Mucosa of descending colon (tissue), 3 donors: ENCODE data around the gene RTN3. TPM values are rescaled to one million over a fixed set of nuclear protein-coding genes. Genes with fewer than 3 reads are reported as not detected.

Experiments used
- ATAC-seq: fragments of 200-7000 bp; cut with Tn5 transposase; one replicate; pipeline ENCODE4 v1.9.1; 2020; ENCODE audit warnings: mild to moderate bottlenecking, moderate library complexity
- DNase-seq, 3 donors: peaks; one replicate each; pipeline ENCODE4 v3.0.0-alpha.2; 2020
- H3K36me3 ChIP-seq: fragments of 200-600 bp; one replicate; pipeline ENCODE4 v1.8.0; 2021; ENCODE audit warnings: low read depth, mild to moderate bottlenecking
- H3K4me1 ChIP-seq: fragments of 200-600 bp; one replicate; pipeline ENCODE4 v1.8.0; 2021; ENCODE audit warnings: low read depth, mild to moderate bottlenecking
- H3K4me3 ChIP-seq: fragments of 200-600 bp; one replicate; pipeline ENCODE4 v1.8.0; 2021; ENCODE audit warnings: mild to moderate bottlenecking
- H3K9me3 ChIP-seq: fragments of 200-600 bp; one replicate; pipeline ENCODE4 v1.8.0; 2021; ENCODE audit warnings: mild to moderate bottlenecking
- CTCF ChIP-seq: fragments of 200-600 bp; IDR thresholded peaks from one replicate; pipeline ENCODE4 v1.8.0; 2022; ENCODE audit warnings: antibody characterized with exemption, mild to moderate bottlenecking
- intact Hi-C, 2 donors: fragments of 100-400 bp; cut with DNase I in 1 of 2; cut with micrococcal nuclease in 1 of 2; formaldehyde crosslinking; loops; one replicate each; pipeline versions ENCODE4 v1.11.0 to v1.11.1; 2022; cut with DNase I, micrococcal nuclease
- total RNA-seq, 3 donors: library from RNA; stranded (reverse); fragmentation: NEBNext Ultra II Directional in 2 of 3; extraction: Animal tissue kit (Norgen Biotek cat#: 25700) in 2 of 3; gene quantifications; one replicate each; pipeline versions ENCODE4 v1.2.1 to v1.2.4, GENCODE V29; 2021 to 2023
- donor health status: DM: no; HTN: no; CAD: no; lungs with moderate emphysema.
- donor health status: DM: no; HTN: no; CAD: no.
- donor health status: DM: no; HTN: yes; CAD: no.

Gene RTN3
- total RNA-seq, 3 donors from 2014 or later: 111 to 129 (median 115) TPM

- TF ChIP-seq CTCF: no peak
- no peaks in the 10 kb centered on the region for H3K4me1 ChIP-seq
- no peak for ATAC-seq
- no peaks in the 10 kb centered on the region for H3K36me3 ChIP-seq
- no peak for DNase-seq
- no peak overlapping the region for H3K4me3 ChIP-seq
- intact Hi-C loops: no loop called here
- peaks cover 16% of the 10 kb centered on the region for H3K9me3 ChIP-seq
These were observed 113.8 kb downstream of the RTN3 start for GRCh38 chr11:63795066-63795465.

- TF ChIP-seq CTCF: no peak
- DNase-seq: no peak
- Histone ChIP-seq H3K4me1 (peaks cover 15% of the 10 kb centered on the region), H3K4me3 (no peak overlapping the region), H3K36me3 (no peaks in the 10 kb centered on the region), H3K9me3 (no peaks in the 10 kb centered on the region)
- intact Hi-C loops: no loop called here
- ATAC-seq: no peak
These were observed 119.6 kb downstream of the RTN3 start for GRCh38 chr11:63800921-63801320.

- no peak for DNase-seq
- no peaks in the 10 kb centered on the region for H3K36me3 ChIP-seq
- peaks cover 15% of the 10 kb centered on the region for H3K4me1 ChIP-seq
- no peaks in the 10 kb centered on the region for H3K9me3 ChIP-seq
- no peak for TF ChIP-seq CTCF
- intact Hi-C loops: no loop called here
- peak; percentile 63 for ATAC-seq
- H3K4me3 ChIP-seq: no peak overlapping the region
These were observed 121.5 kb downstream of the RTN3 start for GRCh38 chr11:63802637-63803414.

- Histone ChIP-seq H3K36me3 (no peaks in the 10 kb centered on the region), H3K4me1 (peaks cover 15% of the 10 kb centered on the region), H3K4me3 (no peak overlapping the region), H3K9me3 (no peaks in the 10 kb centered on the region)
- no peak for TF ChIP-seq CTCF
- intact Hi-C loops: no loop called here
- DNase-seq (peak in 1 of 3 donors; percentile 79), ATAC-seq (peak; percentile 97)
These were observed 123.0 kb downstream of the RTN3 start for GRCh38 chr11:63804259-63804658.

GRCh38 chr11:63805844-63806415 lies 124.6 kb downstream of the RTN3 start:
- no peak for TF ChIP-seq CTCF
- ATAC-seq (no peak), DNase-seq (no peak)
- peaks cover 15% of the 10 kb centered on the region for H3K4me1 ChIP-seq
- no peaks in the 10 kb centered on the region for H3K36me3 ChIP-seq
- H3K9me3 ChIP-seq: no peaks in the 10 kb centered on the region
- H3K4me3 ChIP-seq: no peak overlapping the region
- intact Hi-C loops: no loop called here

Other genes starting within 250 kb of the RTN3 start
- 1 to 10 TPM in 2 of 3 donors, under 1 TPM in 1; 0.20 to 5.6 (median 1.3) TPM for gene PLAAT5, start 190.3 kb upstream of the RTN3 start, total RNA-seq
- gene LGALS12, start 175.4 kb upstream of the RTN3 start, total RNA-seq: under 1 TPM; 0.26 to 0.32 (median 0.29) TPM
- gene PLAAT4, start 144.7 kb upstream of the RTN3 start, total RNA-seq: 10 to 100 TPM; 57.0 to 99.0 (median 96.7) TPM
- gene PLAAT2, start 118.1 kb upstream of the RTN3 start, total RNA-seq: 100 to 1,000 TPM in 1 of 3 donors, 10 to 100 TPM in 2; 44.3 to 238 (median 62.8) TPM
- gene PLAAT3, start 67.1 kb upstream of the RTN3 start, total RNA-seq: 10 to 100 TPM; 15.1 to 58.5 (median 26.7) TPM
- gene ATL3, start 10.1 kb upstream of the RTN3 start, total RNA-seq: 10 to 100 TPM; 47.5 to 87.9 (median 61.5) TPM
- 10 to 100 TPM in 1 of 3 donors, 1 to 10 TPM in 2; 4.8 to 27.1 (median 5.4) TPM for gene ZFTA, start 87.3 kb downstream of the RTN3 start, total RNA-seq
- 10 to 100 TPM in 1 of 3 donors, 1 to 10 TPM in 2; 5.8 to 22.3 (median 7.0) TPM for gene SPINDOC, start 132.0 kb downstream of the RTN3 start, total RNA-seq
- 100 to 1,000 TPM in 1 of 3 donors, 10 to 100 TPM in 2; 71.9 to 111 (median 94.5) TPM for gene MARK2, start 157.6 kb downstream of the RTN3 start, total RNA-seq
- gene RCOR2, start 235.7 kb downstream of the RTN3 start, total RNA-seq: 1 to 10 TPM; 1.2 to 3.7 (median 1.6) TPM